ENCODE measurements around the gene CANT1. TPM values are rescaled to one million over a fixed set of nuclear protein-coding genes. Genes with fewer than 3 reads are reported as not detected.

CANT1 gene
- total and polyA plus RNA-seq, 9 of the 15 experiments (the other 6 are each of a cell fraction or from before 2014, with no cell fraction given) = 2.7 to 66.4 (median 22.5) TPM

DNA sequence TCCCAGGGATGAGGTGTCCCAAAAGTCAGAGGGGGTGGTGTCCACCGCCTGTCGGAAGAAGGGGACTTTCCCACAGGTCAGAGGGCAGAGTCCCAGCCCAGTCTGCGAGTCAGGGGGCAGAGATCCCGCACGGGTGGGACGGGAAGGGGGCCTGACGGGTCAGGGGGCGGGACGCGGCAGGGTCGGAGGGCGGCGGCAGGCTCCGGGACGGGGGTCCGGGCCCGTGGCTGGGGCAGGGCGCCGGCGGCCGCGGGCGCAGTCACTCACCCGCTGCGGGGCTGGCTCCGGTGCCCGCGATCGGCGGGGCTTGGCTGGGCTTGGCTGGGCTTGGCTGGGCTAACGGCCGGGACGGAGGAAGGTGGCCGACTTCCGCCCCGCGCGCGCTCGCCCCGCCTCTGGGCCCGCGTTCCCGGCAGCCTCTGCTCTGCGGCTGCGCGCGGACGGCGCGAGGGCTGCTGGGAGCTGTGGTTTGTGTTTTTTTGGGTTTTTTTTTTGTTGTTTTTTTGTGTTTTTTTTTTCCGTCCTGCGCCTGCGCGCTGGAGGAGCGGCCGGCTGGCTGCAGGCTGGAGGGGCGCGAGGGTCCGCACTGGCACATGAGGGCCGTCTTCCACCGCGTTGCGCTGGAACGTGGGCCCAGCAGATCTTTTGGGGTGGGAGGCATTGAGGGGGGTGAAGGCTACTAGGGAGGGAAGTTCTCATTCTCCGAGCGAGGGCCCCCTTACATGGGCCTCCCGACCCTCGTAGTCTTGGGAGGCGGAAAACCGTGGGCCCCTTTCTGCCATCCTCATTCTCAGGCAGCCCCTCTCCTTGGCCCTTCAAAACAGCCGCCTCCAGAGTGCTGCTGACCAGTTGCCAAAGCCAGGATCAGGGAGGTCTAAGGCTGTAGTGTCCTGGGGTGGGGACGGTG is at the start of gene CANT1 (continued):
- TF ChIP-seq, protein P1, sequence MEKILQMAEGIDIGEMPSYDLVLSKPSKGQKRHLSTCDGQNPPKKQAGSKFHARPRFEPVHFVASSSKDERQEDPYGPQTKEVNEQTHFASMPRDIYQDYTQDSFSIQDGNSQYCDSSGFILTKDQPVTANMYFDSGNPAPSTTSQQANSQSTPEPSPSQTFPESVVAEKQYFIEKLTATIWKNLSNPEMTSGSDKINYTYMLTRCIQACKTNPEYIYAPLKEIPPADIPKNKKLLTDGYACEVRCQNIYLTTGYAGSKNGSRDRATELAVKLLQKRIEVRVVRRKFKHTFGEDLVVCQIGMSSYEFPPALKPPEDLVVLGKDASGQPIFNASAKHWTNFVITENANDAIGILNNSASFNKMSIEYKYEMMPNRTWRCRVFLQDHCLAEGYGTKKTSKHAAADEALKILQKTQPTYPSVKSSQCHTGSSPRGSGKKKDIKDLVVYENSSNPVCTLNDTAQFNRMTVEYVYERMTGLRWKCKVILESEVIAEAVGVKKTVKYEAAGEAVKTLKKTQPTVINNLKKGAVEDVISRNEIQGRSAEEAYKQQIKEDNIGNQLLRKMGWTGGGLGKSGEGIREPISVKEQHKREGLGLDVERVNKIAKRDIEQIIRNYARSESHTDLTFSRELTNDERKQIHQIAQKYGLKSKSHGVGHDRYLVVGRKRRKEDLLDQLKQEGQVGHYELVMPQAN (IDR thresholded peaks at IDR 0.05; ENCODE audit: borderline replicate concordance) = no peak
- TF ChIP-seq, protein P2, sequence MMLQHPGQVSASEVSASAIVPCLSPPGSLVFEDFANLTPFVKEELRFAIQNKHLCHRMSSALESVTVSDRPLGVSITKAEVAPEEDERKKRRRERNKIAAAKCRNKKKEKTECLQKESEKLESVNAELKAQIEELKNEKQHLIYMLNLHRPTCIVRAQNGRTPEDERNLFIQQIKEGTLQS (IDR thresholded peaks at IDR 0.05) = no peak
- TF ChIP-seq, protein P2 (CRISPR knock-in tag; conservative IDR thresholded peaks at IDR 0.05) = no peak
- no peak for TF ChIP-seq KHSRP (IDR thresholded peaks at IDR 0.05)
- no peak for TF ChIP-seq DACH1 (IDR thresholded peaks at IDR 0.05; ENCODE audit: partially characterized antibody)
- no peak for TF ChIP-seq U2AF2 (optimal IDR thresholded peaks at IDR 0.05; ENCODE audit: low read depth, low read length)
- TF ChIP-seq MCM2 (IDR thresholded peaks at IDR 0.05; ENCODE audit: low read depth) = no peak
- TF ChIP-seq PHF21A (IDR thresholded peaks at IDR 0.05; ENCODE audit: borderline replicate concordance, low read depth) = no peak
- no peak for TF ChIP-seq BMI1 (IDR thresholded peaks at IDR 0.05; ENCODE audit: low read length)
- no peak for TF ChIP-seq ZFPM2 (CRISPR knock-in tag; IDR thresholded peaks at IDR 0.05)
- peak; percentile 65 to 66; a peak in 3 of 4 replicates for TF ChIP-seq FOXK2 (conservative IDR thresholded peaks at IDR 0.05 in 1 of 2, IDR thresholded peaks at IDR 0.05 in 1 of 2; ENCODE audit: low read depth in 2 of 2)
- no peak for TF ChIP-seq ZNF41 (CRISPR knock-in tag; conservative IDR thresholded peaks at IDR 0.05)
- no peak for TF ChIP-seq TBL1XR1 (IDR thresholded peaks at IDR 0.05; ENCODE audit: low read length in 2 of 2)
- no peak for TF ChIP-seq BRD4 (IDR thresholded peaks at IDR 0.05)
- TF ChIP-seq ATF1 (CRISPR knock-in tag; IDR thresholded peaks at IDR 0.05) = no peak
- 0 out of 2 replicates have a peak, but pooled peaks have one; percentile 8 for TF ChIP-seq ATF1 (tag; IDR thresholded peaks at IDR 0.05)
- TF ChIP-seq ZNF766 (CRISPR knock-in tag; conservative IDR thresholded peaks at IDR 0.05) = peak; percentile 82
- TF ChIP-seq, protein P3, sequence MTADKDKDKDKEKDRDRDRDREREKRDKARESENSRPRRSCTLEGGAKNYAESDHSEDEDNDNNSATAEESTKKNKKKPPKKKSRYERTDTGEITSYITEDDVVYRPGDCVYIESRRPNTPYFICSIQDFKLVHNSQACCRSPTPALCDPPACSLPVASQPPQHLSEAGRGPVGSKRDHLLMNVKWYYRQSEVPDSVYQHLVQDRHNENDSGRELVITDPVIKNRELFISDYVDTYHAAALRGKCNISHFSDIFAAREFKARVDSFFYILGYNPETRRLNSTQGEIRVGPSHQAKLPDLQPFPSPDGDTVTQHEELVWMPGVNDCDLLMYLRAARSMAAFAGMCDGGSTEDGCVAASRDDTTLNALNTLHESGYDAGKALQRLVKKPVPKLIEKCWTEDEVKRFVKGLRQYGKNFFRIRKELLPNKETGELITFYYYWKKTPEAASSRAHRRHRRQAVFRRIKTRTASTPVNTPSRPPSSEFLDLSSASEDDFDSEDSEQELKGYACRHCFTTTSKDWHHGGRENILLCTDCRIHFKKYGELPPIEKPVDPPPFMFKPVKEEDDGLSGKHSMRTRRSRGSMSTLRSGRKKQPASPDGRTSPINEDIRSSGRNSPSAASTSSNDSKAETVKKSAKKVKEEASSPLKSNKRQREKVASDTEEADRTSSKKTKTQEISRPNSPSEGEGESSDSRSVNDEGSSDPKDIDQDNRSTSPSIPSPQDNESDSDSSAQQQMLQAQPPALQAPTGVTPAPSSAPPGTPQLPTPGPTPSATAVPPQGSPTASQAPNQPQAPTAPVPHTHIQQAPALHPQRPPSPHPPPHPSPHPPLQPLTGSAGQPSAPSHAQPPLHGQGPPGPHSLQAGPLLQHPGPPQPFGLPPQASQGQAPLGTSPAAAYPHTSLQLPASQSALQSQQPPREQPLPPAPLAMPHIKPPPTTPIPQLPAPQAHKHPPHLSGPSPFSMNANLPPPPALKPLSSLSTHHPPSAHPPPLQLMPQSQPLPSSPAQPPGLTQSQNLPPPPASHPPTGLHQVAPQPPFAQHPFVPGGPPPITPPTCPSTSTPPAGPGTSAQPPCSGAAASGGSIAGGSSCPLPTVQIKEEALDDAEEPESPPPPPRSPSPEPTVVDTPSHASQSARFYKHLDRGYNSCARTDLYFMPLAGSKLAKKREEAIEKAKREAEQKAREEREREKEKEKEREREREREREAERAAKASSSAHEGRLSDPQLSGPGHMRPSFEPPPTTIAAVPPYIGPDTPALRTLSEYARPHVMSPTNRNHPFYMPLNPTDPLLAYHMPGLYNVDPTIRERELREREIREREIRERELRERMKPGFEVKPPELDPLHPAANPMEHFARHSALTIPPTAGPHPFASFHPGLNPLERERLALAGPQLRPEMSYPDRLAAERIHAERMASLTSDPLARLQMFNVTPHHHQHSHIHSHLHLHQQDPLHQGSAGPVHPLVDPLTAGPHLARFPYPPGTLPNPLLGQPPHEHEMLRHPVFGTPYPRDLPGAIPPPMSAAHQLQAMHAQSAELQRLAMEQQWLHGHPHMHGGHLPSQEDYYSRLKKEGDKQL (CRISPR knock-in tag; IDR thresholded peaks at IDR 0.05; ENCODE audit: borderline replicate concordance) = no peak
